Tibial nerve (tissue), 3 donors: ENCODE measurements around the gene SKIC3.

Experiments used
- CTCF ChIP-seq, 5 experiments: fragments of 200-600 bp in 3 of 5; fragments of 450-650 bp in 2 of 5; sonication (generic) in 3 of 5; IDR thresholded peaks; one replicate each; pipeline ENCODE4 v1.5.1; 2016 to 2019; ENCODE audit warnings: antibody characterized with exemption in 5 of 5, mild to moderate bottlenecking in 3 of 5, moderate library complexity in 2 of 5
- POLR2A ChIP-seq, 2 donors: fragments of 450-650 bp; IDR thresholded peaks; one replicate each; pipeline ENCODE4 v1.6.1; 2017; ENCODE audit warnings: antibody characterized with exemption in 2 of 2, mild to moderate bottlenecking in 2 of 2, moderate library complexity in 2 of 2

GRCh38 chr5:95518417-95518816, 36.4 kb downstream of the SKIC3 start:
- no peak for TF ChIP-seq POLR2A (IDR thresholded peaks at IDR 0.05)
- TF ChIP-seq CTCF (IDR thresholded peaks at IDR 0.05) = no peak
